Endodermal cell (in vitro differentiated cells): ENCODE measurements around the gene ZNF48. TPM values are rescaled to one million over a fixed set of nuclear protein-coding genes. Genes with fewer than 3 reads are reported as not detected.

Source experiments
- DNase-seq: peaks from one replicate; pipeline ENCODE4 v3.0.0-alpha.2; 2017
- H3K27ac ChIP-seq: 2 replicates; pipeline ENCODE4 v1.5.1; 2013; ENCODE audit warnings: mild to moderate bottlenecking, low read depth, low read length, moderate library complexity
- H3K27me3 ChIP-seq: 2 replicates; pipeline ENCODE4 v1.6.1; 2013; ENCODE audit warnings: mild to moderate bottlenecking, low read length, moderate library complexity; ENCODE audit not compliant: insufficient read depth, control insufficient read depth, poor library complexity, severe bottlenecking
- H3K36me3 ChIP-seq: 2 replicates; pipeline ENCODE4 v1.7.0; 2013; ENCODE audit warnings: mild to moderate bottlenecking, low read length, moderate library complexity; ENCODE audit not compliant: control insufficient read depth, insufficient read depth
- H3K4me1 ChIP-seq: one replicate; pipeline ENCODE4 v1.7.0; 2013; ENCODE audit warnings: low read length; ENCODE audit not compliant: control insufficient read depth, insufficient read depth
- H3K4me3 ChIP-seq: 2 replicates; pipeline ENCODE4 v1.5.1; 2013; ENCODE audit warnings: mild to moderate bottlenecking, low read length, moderate library complexity
- H3K9ac ChIP-seq: 2 replicates; pipeline ENCODE4 v1.6.1; 2013; ENCODE audit warnings: mild to moderate bottlenecking, low read length, moderate library complexity; ENCODE audit not compliant: poor library complexity, severe bottlenecking; ENCODE audit errors: extremely low read depth
- H3K9me3 ChIP-seq: 2 replicates; pipeline ENCODE4 v1.6.1; 2013; ENCODE audit warnings: mild to moderate bottlenecking, low read length, moderate library complexity; ENCODE audit not compliant: control insufficient read depth
- H3K27ac Mint-ChIP-seq: 2 replicates; pipeline ENCODE4 v1.8.0; 2020; ENCODE audit warnings: mixed read lengths
- H3K27me3 Mint-ChIP-seq: 2 replicates; pipeline ENCODE4 v1.8.0; 2021; ENCODE audit warnings: mild to moderate bottlenecking, mixed read lengths; ENCODE audit not compliant: insufficient read depth
- H3K36me3 Mint-ChIP-seq: 2 replicates; pipeline ENCODE4 v1.8.0; 2020; ENCODE audit warnings: low read depth, mixed read lengths
- H3K4me1 Mint-ChIP-seq: 2 replicates; pipeline ENCODE4 v1.8.0; 2020; ENCODE audit warnings: mixed read lengths
- H3K4me3 Mint-ChIP-seq: 2 replicates; pipeline ENCODE4 v1.8.0; 2020; ENCODE audit warnings: mild to moderate bottlenecking, moderate library complexity, mixed read lengths
- H3K9me3 Mint-ChIP-seq: 2 replicates; pipeline ENCODE4 v1.8.0; 2020; ENCODE audit warnings: mild to moderate bottlenecking, mixed read lengths
- WGBS, 2 experiments: methylation state at CpG; one replicate each; pipeline versions ENCODE4 v1.1.5 to v1.1.7; 2013; ENCODE audit warnings: missing lambda C conversion rate in 2 of 2, mixed read lengths in 1 of 2; ENCODE audit not compliant: insufficient coverage in 1 of 2, insufficient read length in 1 of 2; 5-methylcytosine and 5-hydroxymethylcytosine counted together
- total RNA-seq, 2 donors: library from RNA; stranded (reverse); fragmentation: NEBNext Ultra II Directional in 1 of 2; extraction: Animal tissue kit (Norgen Biotek cat#: 25700) in 1 of 2; gene quantifications; 2 replicates in 1 of 2; 3 replicates in 1 of 2; pipeline ENCODE4 v1.2.1, GENCODE V29; 2021
- TF ChIP-seq, protein P1 (sequence below): fragments of 200-600 bp; sonication (generic); conservative IDR thresholded peaks from 2 replicates; pipeline ENCODE4 v1.5.0; 2021; ENCODE audit warnings: antibody characterized with exemption, mild to moderate bottlenecking

Gene ZNF48
- total RNA-seq, 2 donors from 2014 or later = 40.1 to 58.4 TPM

DNA sequence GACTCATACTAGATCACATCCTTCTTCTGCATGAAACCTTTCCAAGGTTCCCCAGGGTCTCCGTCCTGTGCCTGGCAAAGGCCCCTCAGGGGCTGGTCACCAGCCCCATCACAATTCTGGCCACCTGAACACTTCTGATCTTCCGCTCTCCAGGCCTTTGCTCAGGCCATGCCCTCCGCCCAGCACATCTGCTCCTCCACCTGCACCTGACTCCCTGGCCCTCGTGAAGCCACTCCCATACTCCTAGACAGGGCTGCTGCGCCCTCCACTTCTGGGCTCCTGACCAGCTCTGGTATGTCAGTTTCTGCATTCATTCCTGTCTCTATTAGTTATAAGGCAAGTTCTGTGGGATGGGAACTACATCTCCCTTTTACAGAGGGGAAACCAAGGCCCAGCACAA is 22.5 kb upstream of the ZNF48 start:
- no peaks in the 10 kb centered on the region for H3K9me3 ChIP-seq
- no peak overlapping the region for H3K27ac Mint-ChIP-seq
- no peaks in the 10 kb centered on the region for H3K36me3 Mint-ChIP-seq

DNA sequence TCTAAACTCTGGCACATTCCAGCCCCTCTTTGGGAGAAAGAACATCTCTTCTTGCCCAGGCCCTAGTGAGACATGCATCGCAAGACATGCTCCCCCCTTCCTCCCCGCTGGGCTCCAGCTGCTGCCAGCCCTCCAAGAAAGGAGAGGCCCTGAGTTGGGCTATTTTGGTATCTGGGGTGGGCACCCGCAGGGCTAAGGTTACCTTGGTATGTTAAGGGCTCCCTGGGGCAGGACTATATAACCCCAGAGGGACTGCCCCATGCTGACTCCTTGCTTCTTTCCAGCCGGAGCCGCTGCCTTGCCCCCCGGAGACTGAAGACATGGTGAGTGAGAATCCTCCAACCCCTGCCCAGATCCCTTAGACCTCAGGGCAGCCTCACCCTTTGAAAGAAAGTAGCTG is 20.7 kb upstream of the ZNF48 start, which contains the start of gene MYL11:
MYL11 (plus strand) TSS at position 265 of the 400 bp plus-strand sequence; CDS start at position 321, 56 bp downstream.
- WGBS, 2 experiments = 90 to 92% methylated on average over 5 to 6 of the region's 6 CpGs
- no peak within 1 kb of the TSS for H3K4me3 ChIP-seq
- no peaks in the 10 kb centered on the region for H3K9me3 ChIP-seq
- Mint-ChIP-seq H3K4me1 (peaks cover 18% of the 10 kb centered on the region), H3K4me3 (no peak within 1 kb of the TSS), H3K27ac (peak within 1 kb of the TSS; percentile 78), H3K36me3 (no peaks in the 10 kb centered on the region), H3K9me3 (no peaks in the 10 kb centered on the region), H3K27me3 (no peaks in the 10 kb centered on the region)
- peak within 1 kb of the TSS; percentile 20 for H3K9ac ChIP-seq
- H3K27ac ChIP-seq = no peak within 1 kb of the TSS
- peaks cover 6% of the 10 kb centered on the region for H3K4me1 ChIP-seq
- TF ChIP-seq, protein P1, sequence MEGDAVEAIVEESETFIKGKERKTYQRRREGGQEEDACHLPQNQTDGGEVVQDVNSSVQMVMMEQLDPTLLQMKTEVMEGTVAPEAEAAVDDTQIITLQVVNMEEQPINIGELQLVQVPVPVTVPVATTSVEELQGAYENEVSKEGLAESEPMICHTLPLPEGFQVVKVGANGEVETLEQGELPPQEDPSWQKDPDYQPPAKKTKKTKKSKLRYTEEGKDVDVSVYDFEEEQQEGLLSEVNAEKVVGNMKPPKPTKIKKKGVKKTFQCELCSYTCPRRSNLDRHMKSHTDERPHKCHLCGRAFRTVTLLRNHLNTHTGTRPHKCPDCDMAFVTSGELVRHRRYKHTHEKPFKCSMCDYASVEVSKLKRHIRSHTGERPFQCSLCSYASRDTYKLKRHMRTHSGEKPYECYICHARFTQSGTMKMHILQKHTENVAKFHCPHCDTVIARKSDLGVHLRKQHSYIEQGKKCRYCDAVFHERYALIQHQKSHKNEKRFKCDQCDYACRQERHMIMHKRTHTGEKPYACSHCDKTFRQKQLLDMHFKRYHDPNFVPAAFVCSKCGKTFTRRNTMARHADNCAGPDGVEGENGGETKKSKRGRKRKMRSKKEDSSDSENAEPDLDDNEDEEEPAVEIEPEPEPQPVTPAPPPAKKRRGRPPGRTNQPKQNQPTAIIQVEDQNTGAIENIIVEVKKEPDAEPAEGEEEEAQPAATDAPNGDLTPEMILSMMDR = no peak
- no peaks in the 10 kb centered on the region for H3K36me3 ChIP-seq
- no peaks in the 10 kb centered on the region for H3K27me3 ChIP-seq
- DNase-seq = peak; percentile 38

More for the DNA sequence above, 22.5 kb upstream of the ZNF48 start:
- Mint-ChIP-seq H3K9me3 (no peaks in the 10 kb centered on the region), H3K4me1 (peaks cover 35% of the 10 kb centered on the region), H3K4me3 (no peak overlapping the region), H3K27me3 (no peaks in the 10 kb centered on the region)
- Histone ChIP-seq H3K4me1 (peaks cover 9% of the 10 kb centered on the region), H3K4me3 (no peak overlapping the region), H3K36me3 (no peaks in the 10 kb centered on the region), H3K27ac (no peak overlapping the region), H3K9ac (no peak overlapping the region), H3K27me3 (no peaks in the 10 kb centered on the region)
- DNase-seq = peak; percentile 40
- TF ChIP-seq, protein P1 = no peak
- WGBS, 2 experiments = 84 to 86% methylated on average over 3 to 5 of the region's 5 CpGs

DNA sequence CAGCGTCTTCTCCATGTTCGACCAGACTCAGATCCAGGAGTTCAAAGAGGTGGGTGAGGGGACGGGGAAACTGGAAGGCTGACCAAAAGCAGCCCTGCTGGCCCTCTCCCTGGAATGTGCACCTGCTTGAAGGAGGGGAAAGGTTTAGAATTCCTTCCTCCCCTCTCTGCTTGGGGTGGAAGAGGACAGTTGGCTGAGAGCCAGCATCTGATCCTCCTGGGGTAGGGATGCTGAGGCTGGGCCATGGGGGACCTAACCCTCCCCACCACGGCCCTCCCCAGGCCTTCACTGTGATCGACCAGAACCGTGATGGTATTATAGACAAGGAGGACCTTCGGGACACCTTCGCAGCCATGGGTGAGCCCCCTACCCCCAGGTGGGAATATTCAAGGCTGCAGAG is 19.4 kb upstream of the ZNF48 start:
- Histone ChIP-seq H3K27me3 (no peaks in the 10 kb centered on the region), H3K9ac (no peak overlapping the region), H3K27ac (no peak overlapping the region), H3K4me3 (no peak overlapping the region), H3K9me3 (no peaks in the 10 kb centered on the region), H3K4me1 (peaks cover 6% of the 10 kb centered on the region), H3K36me3 (peaks cover 8% of the 10 kb centered on the region)
- WGBS, 2 experiments = 89 to 98% methylated on average over 4 to 8 of the region's 8 CpGs
- peaks cover 18% of the 10 kb centered on the region for H3K4me1 Mint-ChIP-seq
- TF ChIP-seq, protein P1 = no peak
- DNase-seq = peak; percentile 65
- H3K27ac Mint-ChIP-seq = peak overlapping the region; percentile 78
- no peak overlapping the region for H3K4me3 Mint-ChIP-seq
- H3K27me3 Mint-ChIP-seq = no peaks in the 10 kb centered on the region
- no peaks in the 10 kb centered on the region for H3K9me3 Mint-ChIP-seq
- H3K36me3 Mint-ChIP-seq = peaks cover 3% of the 10 kb centered on the region
